GM10248 (cell line): Measurements from ENCODE around the gene FMN2.

Experiments used
- CTCF ChIA-PET: fragments of 300-600 bp; sonication (Branson Sonifier 250); formaldehyde crosslinking; extraction: SDS; loops from one replicate; lab custom pipeline; 2021; ENCODE audit warnings: antibody characterized with exemption; lab: Yijun Ruan, JAX
- POLR2A ChIA-PET: fragments of 350-650 bp; sonication (Branson Sonifier 250); formaldehyde crosslinking; extraction: SDS; loops from one replicate; lab custom pipeline; 2020; ENCODE audit warnings: antibody characterized with exemption; lab: Yijun Ruan, JAX
- DNase-seq: peaks from one replicate; pipeline ENCODE4 v3.0.0; 2012; ENCODE audit errors: extremely low spot score
- TF ChIP-seq, protein P1 (sequence below): IDR thresholded peaks from 2 replicates; pipeline ENCODE4 v1.5.1; 2012; ENCODE audit warnings: mild to moderate bottlenecking, low read depth; ENCODE audit errors: extremely low read depth, missing control alignments, control extremely low read depth

Gene FMN2

GRCh38 chr1:240284656-240285414, 193.2 kb downstream of the FMN2 start:
- TF ChIP-seq, protein P1, sequence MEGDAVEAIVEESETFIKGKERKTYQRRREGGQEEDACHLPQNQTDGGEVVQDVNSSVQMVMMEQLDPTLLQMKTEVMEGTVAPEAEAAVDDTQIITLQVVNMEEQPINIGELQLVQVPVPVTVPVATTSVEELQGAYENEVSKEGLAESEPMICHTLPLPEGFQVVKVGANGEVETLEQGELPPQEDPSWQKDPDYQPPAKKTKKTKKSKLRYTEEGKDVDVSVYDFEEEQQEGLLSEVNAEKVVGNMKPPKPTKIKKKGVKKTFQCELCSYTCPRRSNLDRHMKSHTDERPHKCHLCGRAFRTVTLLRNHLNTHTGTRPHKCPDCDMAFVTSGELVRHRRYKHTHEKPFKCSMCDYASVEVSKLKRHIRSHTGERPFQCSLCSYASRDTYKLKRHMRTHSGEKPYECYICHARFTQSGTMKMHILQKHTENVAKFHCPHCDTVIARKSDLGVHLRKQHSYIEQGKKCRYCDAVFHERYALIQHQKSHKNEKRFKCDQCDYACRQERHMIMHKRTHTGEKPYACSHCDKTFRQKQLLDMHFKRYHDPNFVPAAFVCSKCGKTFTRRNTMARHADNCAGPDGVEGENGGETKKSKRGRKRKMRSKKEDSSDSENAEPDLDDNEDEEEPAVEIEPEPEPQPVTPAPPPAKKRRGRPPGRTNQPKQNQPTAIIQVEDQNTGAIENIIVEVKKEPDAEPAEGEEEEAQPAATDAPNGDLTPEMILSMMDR = no peak
- DNase-seq = no peak
- CTCF ChIA-PET = no interaction called here
- POLR2A ChIA-PET = no interaction called here

DNA sequence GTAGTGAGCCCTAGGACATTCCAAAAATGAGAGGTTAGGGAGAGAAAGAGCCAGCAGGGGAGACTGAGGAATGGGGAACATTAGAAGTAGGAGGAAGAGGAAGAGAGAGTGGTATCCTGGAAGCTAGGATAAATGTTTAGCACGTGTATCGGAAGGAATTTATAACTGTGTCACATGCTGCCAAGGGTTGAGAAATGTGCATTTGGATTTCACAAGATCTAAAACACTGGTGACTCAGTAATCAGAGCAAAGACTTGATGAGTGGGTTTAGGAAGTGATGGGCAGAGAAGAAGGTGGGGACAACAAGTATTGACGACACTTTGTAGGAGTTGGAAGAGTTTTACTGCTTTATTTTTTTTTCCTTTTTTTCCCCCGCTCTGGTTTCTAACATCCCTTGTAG, 193.9 kb downstream of the FMN2 start:
- no peak for DNase-seq
- ChIA-PET CTCF (no interaction called here), POLR2A (no interaction called here)
- TF ChIP-seq, protein P1 = no peak

GRCh38 chr1:240287722-240288121, 196.0 kb downstream of the FMN2 start:
- DNase-seq = no peak
- POLR2A ChIA-PET = no interaction called here
- TF ChIP-seq, protein P1 = no peak
- CTCF ChIA-PET = no interaction called here

DNA sequence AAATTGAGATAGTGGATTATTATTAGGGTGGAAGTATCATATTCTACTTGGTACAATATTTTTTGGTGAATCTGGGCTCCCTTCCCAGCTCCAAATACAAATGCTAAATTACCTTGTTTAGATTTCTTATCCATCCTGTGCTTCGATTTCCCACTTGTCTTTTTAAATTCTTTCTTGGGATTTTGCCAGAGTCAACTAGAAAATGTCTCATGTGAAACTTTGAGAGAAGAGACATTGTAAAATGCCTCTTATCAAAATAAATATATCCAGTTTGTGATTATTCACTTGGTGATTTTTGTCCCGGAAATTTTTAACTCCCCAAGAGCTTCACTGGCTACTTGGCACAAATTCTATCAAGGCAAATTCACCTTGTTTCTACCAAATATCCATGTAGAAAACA, 202.0 kb downstream of the FMN2 start:
- ChIA-PET CTCF (no interaction called here), POLR2A (no interaction called here)
- TF ChIP-seq, protein P1 = no peak
- DNase-seq = no peak

DNA sequence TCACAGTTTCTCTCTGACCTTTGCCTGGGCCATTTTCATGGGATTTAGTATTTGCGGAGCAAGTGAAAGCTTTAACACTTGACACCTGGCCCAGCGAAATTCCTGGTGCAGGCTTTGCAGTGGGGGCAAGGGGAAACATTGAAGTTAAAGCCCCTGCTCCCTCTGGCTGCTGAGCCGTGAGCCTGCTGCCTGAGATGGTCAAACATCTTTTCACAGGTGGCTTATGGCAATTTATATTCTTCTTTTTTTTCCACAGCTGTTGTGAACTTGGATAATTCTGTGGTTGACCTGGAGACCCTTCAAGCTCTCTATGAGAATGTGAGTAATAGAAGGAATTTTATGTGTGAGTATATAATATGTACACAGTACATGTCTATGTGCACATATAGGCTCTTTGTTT, 202.9 kb downstream of the FMN2 start:
- POLR2A ChIA-PET = no interaction called here

GRCh38 chr1:240295811-240296210, 204.1 kb downstream of the FMN2 start:
- POLR2A ChIA-PET = no interaction called here
- TF ChIP-seq, protein P1 = no peak
- no peak for DNase-seq
- CTCF ChIA-PET = no interaction called here

More for the DNA sequence above, 202.9 kb downstream of the FMN2 start:
- DNase-seq = no peak
- TF ChIP-seq, protein P1 = no peak
- CTCF ChIA-PET = no interaction called here

DNA sequence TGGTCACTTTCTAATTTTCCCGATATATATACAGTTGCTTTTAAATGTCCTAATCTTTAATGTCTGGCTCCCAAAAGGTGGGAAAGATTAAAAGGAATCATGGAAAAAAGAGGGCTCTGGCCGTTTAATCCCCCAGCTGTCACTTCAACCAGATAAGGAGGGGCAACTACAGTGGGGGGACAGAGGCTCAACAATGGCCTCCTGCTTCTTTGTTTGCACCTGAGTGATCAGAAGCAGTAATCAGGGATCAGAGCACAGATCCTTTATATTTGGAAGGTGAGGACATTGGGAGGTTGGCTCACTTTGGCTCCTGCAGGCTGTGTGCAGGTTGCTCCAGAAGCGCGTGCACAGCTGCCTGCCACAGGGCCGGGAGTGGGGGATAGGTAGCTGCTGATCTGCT, 212.8 kb downstream of the FMN2 start:
- POLR2A ChIA-PET = no interaction called here
- DNase-seq = no peak
- TF ChIP-seq, protein P1 = no peak
- CTCF ChIA-PET = interaction anchor here (1.0 kb wide), 1 partner anchor 10 kb away, joined by 6 read pairs; no protein-coding TSS in a partner anchor
